Urinary bladder (tissue), 4 donors: ENCODE results near the gene ACP1. TPM values are rescaled to one million over a fixed set of nuclear protein-coding genes. Genes with fewer than 3 reads are reported as not detected.

ENCODE experiments used
- DNase-seq: peaks from one replicate; pipeline ENCODE4 v3.0.0-alpha.2; 2015; ENCODE audit errors: extremely low spot score
- H3K27ac ChIP-seq: one replicate; pipeline ENCODE4 v1.5.1; 2013; ENCODE audit warnings: low read depth, mild to moderate bottlenecking, moderate library complexity
- H3K36me3 ChIP-seq: one replicate; pipeline ENCODE4 v1.6.1; 2013; ENCODE audit warnings: mild to moderate bottlenecking, moderate library complexity; ENCODE audit not compliant: insufficient read depth
- H3K4me1 ChIP-seq: one replicate; pipeline ENCODE4 v1.6.1; 2013; ENCODE audit warnings: mild to moderate bottlenecking, moderate library complexity; ENCODE audit not compliant: insufficient read depth
- H3K4me3 ChIP-seq: one replicate; pipeline ENCODE4 v1.5.1; 2013; ENCODE audit warnings: low read depth, low read length
- WGBS: extraction: QIAGEN DNeasy Blood & Tissue Kit; methylation state at CpG from one replicate; pipeline ENCODE4 v1.1.7; 2013; 5-methylcytosine and 5-hydroxymethylcytosine counted together
- polyA plus RNA-seq: library from polyadenylated mRNA; stranded (reverse); fragments of 200-250 nt; gene quantifications from one replicate; pipeline ENCODE4 v1.2.3, GENCODE V29; 2013
- total RNA-seq: library from RNA; depleted of rRNA; stranded (reverse); fragments of >200 nt; gene quantifications from one replicate; pipeline ENCODE4 v1.2.3, GENCODE V29; 2014
- donor health status: healthy with polysubstance abuse.
- donor health status: healthy.

The ACP1 gene
- total RNA-seq: 132 TPM
- polyA plus RNA-seq: 84.5 TPM

DNA sequence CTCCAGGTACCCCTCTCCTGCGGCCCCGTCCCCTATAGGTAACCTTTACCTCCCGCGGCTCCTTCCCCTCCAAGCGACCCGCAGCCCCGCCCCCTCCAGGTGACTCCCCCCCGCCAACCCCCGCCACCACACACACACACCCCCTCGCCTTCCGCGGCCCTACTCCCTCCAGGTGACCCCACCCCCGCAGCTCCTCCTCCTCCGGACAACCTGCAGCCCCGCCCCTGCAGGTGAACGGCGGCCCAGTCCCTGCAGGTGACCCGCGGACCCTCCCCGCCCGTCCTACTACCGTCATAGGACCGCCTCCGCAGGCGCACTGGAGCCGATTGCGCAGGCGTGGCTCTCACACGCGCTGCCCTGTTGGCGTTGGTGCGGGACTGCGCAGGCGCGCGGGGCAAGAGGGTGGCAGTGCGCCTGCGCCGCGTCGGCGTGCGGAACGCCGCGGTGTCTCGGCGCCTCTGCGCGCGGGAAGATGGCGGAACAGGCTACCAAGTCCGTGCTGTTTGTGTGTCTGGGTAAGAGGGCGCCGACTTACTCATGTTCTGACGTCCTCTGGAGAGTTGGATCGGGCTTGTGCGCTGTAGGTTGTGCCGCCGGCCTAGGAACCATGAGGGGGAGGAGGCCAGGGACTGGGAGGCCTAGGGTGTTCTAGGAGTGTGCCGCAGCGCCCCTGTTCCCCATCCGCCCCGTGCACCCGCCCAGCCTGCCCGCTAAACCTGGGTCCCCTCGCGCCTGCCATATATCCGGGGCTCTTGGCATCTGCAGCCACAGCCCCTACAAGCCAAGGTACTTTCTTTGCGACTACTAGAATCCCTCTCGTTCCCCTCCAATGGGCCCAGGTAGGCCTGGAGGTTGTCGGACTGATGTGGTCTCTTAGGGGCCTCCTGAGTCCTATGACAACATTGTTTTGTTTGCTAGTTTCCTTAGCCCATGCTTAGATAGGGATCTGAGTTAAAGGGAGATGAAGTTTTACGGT, at the start of gene ACP1:
Gene ACP1, plus strand, starts transcription at position 455 of the 976 bp plus-strand sequence. Its CDS starts 18 bp downstream, at position 473.
- peak within 1 kb of the TSS; percentile 85 for H3K4me3 ChIP-seq
- DNase-seq: peak; percentile 87
- peak within 1 kb of the TSS; percentile 90 for H3K27ac ChIP-seq
- H3K4me1 ChIP-seq: peaks cover 6% of the 10 kb centered on the region
- H3K36me3 ChIP-seq: no peaks in the 10 kb centered on the region
- WGBS: under 1% methylated on average over 73 of the region's 73 CpGs

DNA sequence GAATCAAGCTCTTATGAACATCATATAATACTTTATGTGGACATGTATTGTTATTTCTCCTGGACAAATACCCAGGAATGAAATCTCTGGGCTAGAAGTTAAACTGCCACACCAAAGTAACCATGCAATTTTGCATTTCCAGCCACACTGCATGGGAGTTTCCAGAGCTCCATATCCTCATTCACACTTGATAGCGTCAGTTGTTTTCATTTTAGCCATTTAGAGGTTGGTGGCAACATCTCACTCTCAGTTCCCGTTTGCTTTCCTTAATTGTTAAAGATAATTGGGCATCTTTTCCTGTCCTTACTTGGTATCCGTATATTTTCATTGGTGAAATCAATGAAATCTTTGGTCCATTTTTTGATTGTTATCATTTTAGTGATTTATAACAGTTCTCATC, 48.7 kb upstream of the ACP1 start:
- Histone ChIP-seq H3K4me3 (no peak overlapping the region), H3K4me1 (no peaks in the 10 kb centered on the region), H3K36me3 (peaks cover 4% of the 10 kb centered on the region), H3K27ac (no peak overlapping the region)
- 90% methylated on average over 3 of the region's 3 CpGs for WGBS
- no peak for DNase-seq

DNA sequence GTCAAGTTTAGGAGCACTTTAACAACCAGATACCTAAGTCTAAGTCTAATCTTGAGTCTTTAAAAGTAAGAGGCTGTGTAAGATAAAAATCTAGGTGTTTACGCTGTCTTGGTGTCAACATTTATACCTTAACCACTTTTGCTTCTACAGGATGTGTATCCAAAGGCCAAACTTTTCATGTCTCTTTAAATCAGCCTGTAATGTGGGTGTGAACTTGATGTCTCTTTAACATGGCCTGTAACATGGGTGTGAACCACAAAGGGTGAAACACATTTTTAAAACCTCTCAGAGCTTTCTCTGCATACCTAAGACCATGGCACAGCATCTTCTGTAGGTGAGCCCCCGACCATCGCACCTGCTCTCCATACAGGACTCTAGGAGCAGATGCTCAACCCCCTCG, 41.3 kb upstream of the ACP1 start:
- WGBS: 92% methylated on average over 4 of the region's 4 CpGs
- DNase-seq: no peak
- no peak overlapping the region for H3K27ac ChIP-seq
- H3K4me1 ChIP-seq: no peaks in the 10 kb centered on the region
- no peak overlapping the region for H3K4me3 ChIP-seq
- H3K36me3 ChIP-seq: peaks cover 6% of the 10 kb centered on the region

DNA sequence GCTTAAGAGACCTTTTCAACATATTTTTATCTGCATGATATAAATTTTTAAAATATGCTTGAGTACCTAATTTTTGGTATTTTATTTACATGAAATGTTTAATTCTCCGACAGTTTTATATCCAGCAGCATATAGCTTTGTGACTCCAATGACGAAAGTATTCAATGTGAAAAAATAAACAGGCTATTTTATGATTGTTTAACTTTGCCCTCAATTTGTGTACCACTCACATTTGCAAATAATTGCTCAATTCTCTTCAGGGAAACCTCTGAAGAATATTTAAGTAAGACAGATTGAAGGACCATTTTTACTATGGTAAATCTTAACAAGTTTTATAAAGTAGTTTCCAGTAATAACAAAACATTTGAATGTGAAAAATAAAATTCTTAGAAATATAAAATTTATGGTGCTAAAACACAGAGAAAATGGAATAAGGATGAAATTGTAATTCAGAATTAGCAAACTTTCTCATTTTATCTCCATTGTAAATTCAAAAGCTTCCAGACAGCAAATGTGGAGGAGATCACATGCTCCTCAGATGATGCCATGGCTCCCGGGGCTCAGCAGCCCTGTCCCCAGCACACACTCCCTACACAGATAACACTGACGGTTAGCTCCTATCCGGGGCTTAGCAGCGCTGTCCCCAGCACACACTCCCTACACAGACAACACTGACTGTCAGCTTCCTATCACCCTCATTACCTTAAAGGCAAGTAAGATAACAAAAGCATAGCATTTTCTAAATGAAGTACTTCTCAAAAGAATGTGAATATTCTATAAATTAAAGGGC, 40.6 kb upstream of the ACP1 start:
- Histone ChIP-seq H3K4me3 (no peak overlapping the region), H3K27ac (no peak overlapping the region), H3K4me1 (no peaks in the 10 kb centered on the region), H3K36me3 (peaks cover 6% of the 10 kb centered on the region)
- WGBS: 85% methylated on average over 6 of the region's 6 CpGs
- no peak for DNase-seq

DNA sequence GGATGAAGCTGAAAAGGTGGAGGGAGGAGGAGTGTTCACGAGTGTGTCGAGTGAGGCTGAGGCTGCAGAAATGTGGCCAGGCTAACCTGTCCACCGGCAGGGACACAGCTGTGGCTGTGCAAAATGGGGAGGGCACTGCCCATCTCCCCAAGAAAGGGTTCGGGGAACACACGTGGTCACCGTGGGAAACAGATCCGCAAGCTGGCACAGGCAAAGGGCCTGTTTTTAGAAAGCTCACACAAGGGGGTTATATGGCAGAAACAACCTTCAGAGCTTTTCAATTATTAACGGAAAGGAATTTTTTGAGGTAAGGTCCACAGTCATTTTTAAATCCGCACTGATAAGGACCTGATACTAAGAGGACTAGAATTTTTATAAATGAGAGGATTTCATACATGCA, 36.6 kb upstream of the ACP1 start:
- H3K4me3 ChIP-seq: no peak overlapping the region
- DNase-seq: no peak
- H3K27ac ChIP-seq: no peak overlapping the region
- WGBS: 93% methylated on average over 9 of the region's 9 CpGs
- H3K36me3 ChIP-seq: peaks cover 7% of the 10 kb centered on the region
- H3K4me1 ChIP-seq: no peaks in the 10 kb centered on the region

DNA sequence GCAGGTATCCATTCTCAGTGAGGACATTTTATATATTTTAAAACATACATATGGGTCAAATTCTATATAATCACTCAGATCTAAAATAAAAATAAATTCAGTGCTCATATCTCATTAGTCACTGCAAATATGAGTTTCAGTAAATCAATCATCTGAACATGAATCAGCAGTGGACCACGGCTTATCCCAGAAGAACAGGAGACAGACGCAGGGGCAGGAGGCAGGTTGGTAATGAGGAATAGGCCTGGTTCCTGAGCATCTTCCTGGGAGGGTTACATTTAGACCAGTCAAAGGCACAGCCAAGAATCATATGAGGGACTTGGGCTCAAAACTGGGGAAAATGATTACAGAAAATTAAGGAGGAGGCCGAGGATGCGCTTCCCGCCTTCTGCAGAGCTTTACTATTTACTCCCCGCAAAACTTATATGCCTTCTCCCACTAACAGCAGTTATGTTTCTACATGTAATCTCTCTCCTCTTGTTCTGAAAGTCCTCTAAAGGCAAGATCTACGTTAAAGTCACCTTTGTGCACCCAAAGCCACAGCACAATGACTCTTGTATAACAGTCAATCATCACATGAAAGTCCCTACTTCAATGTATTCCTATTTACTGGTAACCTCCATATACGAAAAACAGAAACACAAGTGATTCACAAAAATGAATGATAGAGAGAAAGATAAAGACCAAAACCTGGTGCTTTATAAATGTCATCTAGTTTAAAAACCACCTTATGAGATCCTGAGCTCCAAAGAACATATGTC, 36.0 kb upstream of the ACP1 start:
- H3K36me3 ChIP-seq: peaks cover 6% of the 10 kb centered on the region
- 92% methylated on average over 8 of the region's 8 CpGs for WGBS
- DNase-seq: no peak
- no peak overlapping the region for H3K4me3 ChIP-seq
- H3K4me1 ChIP-seq: no peaks in the 10 kb centered on the region
- H3K27ac ChIP-seq: no peak overlapping the region

DNA sequence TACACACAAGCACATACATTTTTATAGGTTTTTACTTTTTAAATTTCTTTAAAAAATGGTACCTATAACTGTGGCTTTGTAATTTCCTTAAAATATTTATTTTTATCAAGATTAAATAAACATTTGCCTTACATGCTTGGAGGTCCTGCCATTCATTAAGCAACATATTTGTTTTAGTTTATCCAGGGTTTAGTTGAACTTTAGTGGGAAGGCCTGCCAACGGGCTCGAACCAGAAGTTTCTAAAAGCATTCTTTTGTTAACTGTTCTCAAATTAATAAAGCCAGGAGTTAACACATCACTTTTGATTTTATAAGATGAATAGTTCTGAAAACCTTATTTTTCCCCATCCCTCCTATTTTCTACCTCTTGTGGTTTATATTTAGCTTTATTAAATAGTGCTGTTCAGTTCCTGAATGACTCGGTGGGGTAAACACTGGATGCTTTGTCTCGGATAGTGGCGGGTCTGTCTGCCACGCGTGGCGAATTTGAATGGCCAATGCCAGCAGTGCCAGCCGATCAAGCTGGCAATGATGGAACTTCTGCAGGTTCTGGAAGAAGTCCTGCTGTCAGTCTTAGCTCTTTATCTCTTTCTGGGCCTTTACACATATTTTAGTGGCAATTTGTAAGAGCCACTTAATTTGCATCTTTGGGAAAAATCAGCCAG, 33.1 kb upstream of the ACP1 start:
- Histone ChIP-seq H3K4me1 (no peaks in the 10 kb centered on the region), H3K4me3 (no peak overlapping the region), H3K27ac (no peak overlapping the region), H3K36me3 (peaks cover 3% of the 10 kb centered on the region)
- DNase-seq: no peak
- WGBS: 76% methylated on average over 9 of the region's 9 CpGs

DNA sequence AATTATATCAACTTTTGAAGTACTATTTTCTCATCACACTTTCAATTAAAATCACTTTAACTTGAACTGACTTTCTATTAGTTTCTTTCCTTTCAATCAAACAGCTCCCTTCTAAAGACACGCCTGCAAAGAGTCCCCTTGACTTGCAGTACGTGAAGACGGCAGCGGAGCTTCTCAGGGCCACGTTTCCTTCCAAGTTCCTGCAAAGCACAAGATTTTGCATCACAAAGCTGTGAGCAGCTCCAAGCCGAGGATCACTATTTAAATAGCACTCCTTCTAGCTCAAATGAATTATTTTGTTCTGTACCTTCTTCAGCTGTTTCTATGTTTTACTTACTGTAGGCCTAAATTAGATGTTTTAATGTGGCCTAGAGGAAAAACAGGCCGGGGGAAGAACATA, 31.7 kb upstream of the ACP1 start:
- Histone ChIP-seq H3K4me3 (no peak overlapping the region), H3K27ac (no peak overlapping the region), H3K36me3 (peaks cover 2% of the 10 kb centered on the region), H3K4me1 (no peaks in the 10 kb centered on the region)
- DNase-seq: no peak
- WGBS: 65% methylated on average over 7 of the region's 7 CpGs

DNA sequence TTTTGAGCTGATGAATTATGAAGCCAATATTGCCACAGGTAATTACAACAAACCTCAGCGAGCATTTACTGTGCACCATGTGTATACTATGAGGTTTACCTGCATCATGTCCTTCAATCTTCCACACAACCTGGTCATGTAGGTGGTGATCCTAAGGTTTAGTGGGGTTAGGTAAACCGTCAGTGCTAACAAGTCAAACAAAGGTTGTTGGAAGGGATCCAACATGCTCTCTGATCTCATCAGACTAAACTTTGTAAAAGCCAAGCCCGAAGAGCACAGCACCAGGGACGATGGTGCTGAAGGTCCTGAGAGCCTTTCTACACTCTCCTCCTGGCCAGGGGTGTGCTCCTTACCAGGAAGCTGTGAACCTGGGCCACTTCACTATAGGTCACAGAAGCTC, 30.3 kb upstream of the ACP1 start:
- Histone ChIP-seq H3K36me3 (peaks cover 2% of the 10 kb centered on the region), H3K4me1 (no peaks in the 10 kb centered on the region), H3K27ac (no peak overlapping the region), H3K4me3 (no peak overlapping the region)
- 72% methylated on average over 4 of the region's 4 CpGs for WGBS
- DNase-seq: no peak

DNA sequence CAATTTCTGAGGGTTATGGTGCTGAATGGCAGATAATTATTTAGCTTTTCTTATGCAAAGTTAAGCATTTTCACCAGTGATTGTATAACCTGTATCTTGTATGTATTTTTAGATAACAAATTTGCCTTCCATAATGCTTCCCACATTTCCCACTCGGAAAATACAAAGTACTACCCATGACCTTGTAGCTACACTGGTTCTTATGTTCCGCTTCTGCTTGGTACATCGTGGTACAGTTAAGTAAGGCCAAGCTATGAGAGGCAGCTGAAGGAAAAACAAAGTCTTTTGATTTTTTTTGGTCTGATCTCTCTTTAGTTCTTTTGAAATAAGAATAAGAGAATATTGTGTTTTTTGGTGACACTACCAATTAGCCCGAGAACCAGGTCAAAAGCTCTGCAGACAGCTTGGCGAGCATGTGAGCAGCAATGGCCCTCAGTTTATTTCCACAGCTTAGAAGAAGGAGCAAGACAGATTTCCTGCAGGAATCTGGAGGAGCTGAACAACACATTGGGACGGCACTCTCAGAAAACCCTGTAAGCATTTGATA, 27.7 kb upstream of the ACP1 start:
- H3K27ac ChIP-seq: no peak overlapping the region
- no peak for DNase-seq
- H3K4me3 ChIP-seq: no peak overlapping the region
- 84% methylated on average over 6 of the region's 6 CpGs for WGBS
- H3K36me3 ChIP-seq: no peaks in the 10 kb centered on the region
- H3K4me1 ChIP-seq: no peaks in the 10 kb centered on the region

DNA sequence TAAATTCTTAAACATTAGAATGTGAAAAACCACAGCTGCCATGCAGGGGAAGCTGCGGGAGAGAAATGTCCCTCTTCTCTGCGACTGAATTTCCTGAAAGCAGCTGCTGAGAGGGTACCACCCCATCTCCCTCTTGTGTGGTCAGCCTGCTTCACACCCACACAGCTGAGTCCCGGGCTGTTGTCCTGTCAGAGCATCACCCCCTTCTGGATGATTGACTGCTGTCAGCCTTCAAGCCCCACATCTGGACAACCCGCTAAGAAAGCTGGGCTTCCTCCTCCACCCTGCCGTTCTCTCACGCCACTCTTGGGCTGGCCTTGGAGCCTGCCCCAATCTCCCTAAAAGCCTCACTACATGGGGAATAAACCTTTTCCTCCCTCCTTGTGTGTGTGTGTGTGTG, 26.9 kb upstream of the ACP1 start:
- Histone ChIP-seq H3K27ac (peak overlapping the region; percentile 1), H3K4me3 (no peak overlapping the region), H3K36me3 (no peaks in the 10 kb centered on the region), H3K4me1 (no peaks in the 10 kb centered on the region)
- 66% methylated on average over 6 of the region's 6 CpGs for WGBS
- DNase-seq: no peak

DNA sequence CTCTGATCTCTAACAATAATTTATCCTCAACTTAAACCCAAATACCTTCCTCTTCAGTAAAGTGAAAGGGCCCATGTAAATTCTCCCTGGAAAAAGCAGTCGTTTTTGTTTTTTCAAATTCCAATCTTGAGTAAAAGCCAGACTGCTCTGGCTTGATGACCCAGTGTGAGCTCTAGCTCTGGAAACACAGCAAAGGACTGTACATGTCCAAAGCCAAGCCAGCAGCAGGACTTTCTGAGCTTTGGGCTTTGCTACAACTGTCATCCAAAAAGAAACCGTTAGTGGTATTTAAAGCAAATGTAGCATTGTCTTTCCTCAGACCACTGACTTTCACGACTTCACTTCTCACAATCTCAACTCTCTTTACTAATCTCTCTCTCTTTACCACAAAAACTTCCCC, 26.3 kb upstream of the ACP1 start:
- 39% methylated on average over 3 of the region's 3 CpGs for WGBS
- H3K4me3 ChIP-seq: no peak overlapping the region
- no peaks in the 10 kb centered on the region for H3K4me1 ChIP-seq
- H3K27ac ChIP-seq: peak overlapping the region; percentile 1
- DNase-seq: no peak
- no peaks in the 10 kb centered on the region for H3K36me3 ChIP-seq

DNA sequence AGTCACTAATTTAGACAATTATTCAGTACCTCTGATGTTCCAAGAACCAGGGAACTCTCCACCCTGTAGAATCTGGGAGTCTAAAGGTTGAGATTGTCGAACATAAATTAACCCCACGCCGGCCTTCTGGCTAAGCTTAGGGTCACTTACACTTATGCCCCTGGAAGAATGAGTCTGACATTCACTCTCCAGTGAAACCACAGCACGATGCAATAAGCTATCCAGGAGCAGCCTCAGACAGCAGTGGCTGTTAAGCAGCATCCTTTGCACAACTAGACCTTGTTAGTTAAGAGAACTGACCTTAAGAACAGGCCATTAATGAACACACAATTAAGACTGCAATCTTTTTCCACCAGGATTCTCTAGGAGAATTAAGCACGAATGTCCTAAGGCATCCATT, 25.9 kb upstream of the ACP1 start:
- 75% methylated on average over 5 of the region's 5 CpGs for WGBS
- Histone ChIP-seq H3K4me1 (no peaks in the 10 kb centered on the region), H3K4me3 (no peak overlapping the region), H3K27ac (no peak overlapping the region), H3K36me3 (no peaks in the 10 kb centered on the region)
- no peak for DNase-seq
